Dermis blood vessel endothelial cell (primary cell): ENCODE data around the gene MCF2. TPM values are rescaled to one million over a fixed set of nuclear protein-coding genes. Genes with fewer than 3 reads are reported as not detected.
A peak's percentile ranks its signal among the peaks of the same experiment; 100 is the strongest.

Source experiments
- DNase-seq: peaks from one replicate; pipeline ENCODE4 v3.0.0; 2010
- total RNA-seq: library from RNA; depleted of rRNA; stranded (reverse); fragments of >200 nt; gene quantifications from 2 replicates; pipeline ENCODE4 v1.2.3, GENCODE V29; 2014

The MCF2 gene
- total RNA-seq, 1 donor from 2014 or later: not detected

- no peak for DNase-seq
Observed at GRCh38 chrX:139581068-139581467, 126.9 kb downstream of the MCF2 start.

DNA sequence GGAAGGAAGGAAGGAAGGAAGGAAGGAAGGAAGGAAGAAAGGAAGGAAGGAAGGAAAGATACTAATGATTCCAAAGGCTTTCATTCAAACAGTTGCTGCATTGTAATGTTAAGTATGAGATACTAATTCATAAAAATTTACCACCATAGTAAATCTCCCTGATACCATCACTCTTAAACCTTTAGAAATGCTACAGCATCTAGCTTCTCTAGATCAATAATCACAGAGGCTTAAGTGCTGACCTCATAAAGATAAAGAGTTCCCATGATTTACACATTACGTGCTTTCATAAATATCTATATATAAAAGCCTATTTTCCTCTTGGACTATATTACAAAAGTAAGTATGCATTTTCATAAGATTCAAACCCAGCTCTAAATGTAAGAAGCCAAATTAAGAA lies 141.0 kb downstream of the MCF2 start:
- no peak for DNase-seq

DNA sequence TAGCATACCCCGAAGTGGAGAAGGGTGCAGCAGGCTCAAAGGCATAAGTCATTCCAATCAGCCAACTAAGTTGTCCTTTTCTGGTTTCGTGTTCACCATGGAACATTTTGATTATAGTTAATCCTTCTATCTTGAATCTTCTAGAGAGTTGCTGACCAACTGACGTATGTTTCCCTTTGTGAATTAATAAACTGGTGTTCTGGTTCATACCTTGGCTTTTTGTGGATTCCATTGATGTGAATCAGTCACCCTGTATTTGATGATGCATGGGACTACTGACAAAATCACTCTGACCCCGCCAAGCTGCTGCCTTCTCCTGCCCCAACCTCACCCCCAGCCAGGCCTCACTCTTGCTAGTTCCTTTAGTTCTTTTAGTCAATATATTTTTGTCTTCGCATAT lies 144.7 kb downstream of the MCF2 start:
- no peak for DNase-seq

DNA sequence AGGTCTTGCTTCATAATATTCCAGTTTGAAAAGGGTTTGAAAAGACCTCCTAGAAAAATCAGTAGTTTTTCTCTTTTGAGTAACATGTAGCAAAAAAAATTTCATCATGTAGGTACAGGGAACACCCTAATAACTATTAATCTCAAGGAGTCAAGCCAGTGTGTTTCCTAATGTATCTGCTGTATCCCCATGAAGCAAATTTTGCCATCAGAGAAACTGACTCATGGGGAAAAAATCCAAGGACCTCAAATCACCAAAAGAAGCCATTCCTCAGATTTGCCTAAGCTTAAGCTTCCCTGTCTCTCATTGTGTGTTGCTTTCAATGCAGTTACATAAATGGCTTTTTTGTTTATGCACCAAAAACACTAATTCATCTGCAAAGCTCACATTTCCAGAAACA lies 147.7 kb downstream of the MCF2 start:
- DNase-seq: no peak

- DNase-seq: peak; percentile 69
Observed at GRCh38 chrX:139559383-139560042, 148.5 kb downstream of the MCF2 start.

- no peak for DNase-seq
Observed at GRCh38 chrX:139554991-139555675, 152.8 kb downstream of the MCF2 start.

- DNase-seq: no peak
Observed at GRCh38 chrX:139554376-139554775, 153.6 kb downstream of the MCF2 start.

DNA sequence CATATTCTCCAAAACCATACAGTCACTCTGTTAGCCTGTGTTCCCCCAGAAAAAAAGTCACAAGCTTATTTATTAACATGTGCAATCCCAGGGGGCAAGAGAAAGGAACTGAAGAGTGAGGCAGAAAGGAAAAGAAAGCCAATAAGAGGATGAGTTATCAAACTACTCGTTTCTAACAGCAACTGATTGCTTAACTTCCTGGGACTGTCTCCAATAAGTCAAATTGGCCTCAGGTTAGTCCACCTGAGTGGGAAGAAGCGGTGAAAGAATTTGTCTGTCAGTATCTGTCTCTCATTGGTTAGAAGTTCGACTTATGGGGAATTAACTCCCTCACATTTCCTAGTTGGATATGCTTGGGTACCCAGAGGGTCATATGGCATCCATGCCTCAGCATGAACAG lies 163.4 kb downstream of the MCF2 start:
- no peak for DNase-seq

- DNase-seq: no peak
Observed at GRCh38 chrX:139543920-139544319, 164.0 kb downstream of the MCF2 start.

DNA sequence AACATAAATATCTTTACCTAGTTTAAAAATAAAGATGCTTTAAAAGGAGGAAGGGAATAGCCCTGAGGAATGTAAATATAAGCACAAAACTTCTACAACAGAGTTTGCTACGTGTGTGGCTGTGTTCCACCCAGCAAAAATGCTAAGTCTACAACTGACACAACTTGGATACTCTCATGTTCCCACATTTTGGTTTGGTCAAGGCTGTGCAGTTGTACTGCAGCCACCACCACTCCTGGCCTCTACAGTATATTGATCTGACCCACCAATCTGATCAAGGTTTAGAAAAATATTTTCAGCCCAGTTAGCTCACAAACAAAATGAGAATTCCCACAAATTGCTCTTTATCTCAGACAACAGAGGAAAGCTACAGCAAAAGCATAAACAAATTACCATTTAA lies 165.3 kb downstream of the MCF2 start:
- no peak for DNase-seq

- no peak for DNase-seq
Observed at GRCh38 chrX:139538907-139539790, 168.8 kb downstream of the MCF2 start.

DNA sequence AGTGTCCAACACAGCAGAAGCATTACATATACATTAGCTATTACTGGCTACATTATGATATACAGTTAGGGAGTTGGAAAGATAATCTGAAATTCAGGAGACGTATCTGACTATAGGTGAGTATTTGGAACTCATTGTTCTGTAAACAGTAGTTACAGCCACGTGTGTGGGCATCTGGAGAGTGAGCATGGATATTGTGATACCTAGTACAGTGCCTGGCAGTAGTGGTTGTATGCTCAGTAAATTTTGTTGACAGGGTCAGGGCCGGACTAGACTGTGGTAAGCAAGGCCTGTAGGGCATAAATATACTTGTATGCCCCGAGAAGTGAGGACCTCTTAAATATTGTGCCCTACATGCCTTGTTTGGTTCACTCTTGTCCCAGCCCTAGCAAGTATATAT lies 174.5 kb downstream of the MCF2 start:
- no peak for DNase-seq

DNA sequence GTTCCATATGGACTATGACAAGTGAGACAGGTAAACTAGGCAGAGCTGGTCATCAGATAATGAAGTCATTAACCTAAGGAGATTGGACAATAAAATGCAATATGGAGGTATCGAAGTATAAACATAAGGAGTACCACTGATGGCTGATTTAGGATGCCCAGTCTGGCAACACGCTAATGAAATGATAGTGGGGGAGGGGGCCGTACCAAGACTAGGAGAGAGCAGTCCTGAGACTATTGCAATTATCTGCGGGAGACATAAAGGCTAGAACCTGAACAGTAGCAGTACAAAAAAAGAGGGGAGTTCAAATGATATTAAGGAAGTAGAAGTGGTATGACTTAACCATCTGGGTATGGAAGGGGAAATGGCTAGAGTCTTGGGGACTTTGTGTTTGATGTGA lies 175.1 kb downstream of the MCF2 start:
- DNase-seq: no peak

Other genes starting within 250 kb of the MCF2 start
- not detected in 2 replicates for gene F9, start 177.4 kb downstream of the MCF2 start, total RNA-seq
- gene ATP11C, start 224.9 kb upstream of the MCF2 start, total RNA-seq: 93.1 and 118 TPM in 2 replicates